Measurements from ENCODE around the gene ITSN1.
A peak's percentile ranks its signal among the peaks of the same experiment; 100 is the strongest.

Gene ITSN1

GRCh38 chr21:33817138-33817537 is 174.8 kb downstream of the ITSN1 start:
- DNase-seq, result peak in 1 of 3 experiments; percentile 19

GRCh38 chr21:33817663-33818451 is 175.6 kb downstream of the ITSN1 start:
- peak; percentile 33 to 76 (median 41) for DNase-seq

GRCh38 chr21:33820230-33820770 is 178.0 kb downstream of the ITSN1 start:
- DNase-seq, result no peak

- DNase-seq, result peak in 1 of 3 experiments; percentile 5
These were observed 178.5 kb downstream of the ITSN1 start for GRCh38 chr21:33820798-33821197.

- DNase-seq, result no peak
These were observed 179.4 kb downstream of the ITSN1 start for GRCh38 chr21:33821503-33822322.

- no peak for DNase-seq
These were observed 182.0 kb downstream of the ITSN1 start for GRCh38 chr21:33824156-33824941.

GRCh38 chr21:33825419-33825818 is 183.1 kb downstream of the ITSN1 start:
- DNase-seq, result no peak

- DNase-seq, result no peak
These were observed 183.6 kb downstream of the ITSN1 start for GRCh38 chr21:33825915-33826314.

GRCh38 chr21:33828083-33828482 is 185.8 kb downstream of the ITSN1 start:
- DNase-seq, result no peak

- no peak for DNase-seq
These were observed 186.3 kb downstream of the ITSN1 start for GRCh38 chr21:33828577-33828976.

- no peak for DNase-seq
These were observed 187.5 kb downstream of the ITSN1 start for GRCh38 chr21:33829844-33830243.

GRCh38 chr21:33831962-33832659 is 189.8 kb downstream of the ITSN1 start:
- DNase-seq, result peak in 1 of 3 experiments; percentile 27

GRCh38 chr21:33834801-33835500 is 192.7 kb downstream of the ITSN1 start:
- DNase-seq, result no peak

GRCh38 chr21:33835920-33836319 is 193.6 kb downstream of the ITSN1 start:
- no peak for DNase-seq

- DNase-seq, result no peak
These were observed 194.1 kb downstream of the ITSN1 start for GRCh38 chr21:33836408-33836807.

GRCh38 chr21:33839167-33839716 is 196.9 kb downstream of the ITSN1 start:
- no peak for DNase-seq

GRCh38 chr21:33839806-33840205 is 197.5 kb downstream of the ITSN1 start:
- no peak for DNase-seq

GRCh38 chr21:33840771-33841170 is 198.5 kb downstream of the ITSN1 start:
- DNase-seq, result no peak

- no peak for DNase-seq
These were observed 199.3 kb downstream of the ITSN1 start for GRCh38 chr21:33841561-33841960.

- DNase-seq, result no peak
These were observed 200.9 kb downstream of the ITSN1 start for GRCh38 chr21:33843216-33843615.
